ENCODE measurements around the gene KDM4D.
"Not testable (repeated sequence)": the region's sequence is repeated elsewhere in the genome, so short reads cannot be mapped to it uniquely, and the experiment has no call there.

The KDM4D gene

GRCh38 chr11:94958121-94958696 is 15.3 kb upstream of the KDM4D start:
- DNase-seq = no peak

- DNase-seq = no peak
These were observed 14.3 kb upstream of the KDM4D start for GRCh38 chr11:94959179-94959578.

GRCh38 chr11:94960488-94960887 is 13.0 kb upstream of the KDM4D start:
- no peak for DNase-seq

- no peak for DNase-seq
These were observed 12.3 kb upstream of the KDM4D start for GRCh38 chr11:94961255-94961654.

GRCh38 chr11:94964934-94965333 is 8.6 kb upstream of the KDM4D start:
- no peak for DNase-seq

GRCh38 chr11:94968334-94968958 is 5.1 kb upstream of the KDM4D start:
- DNase-seq = peak; percentile 45

GRCh38 chr11:94972700-94973098 is 810 bp upstream of the KDM4D start:
- DNase-seq = no peak

- no peak for DNase-seq
These were observed 669 bp downstream of the KDM4D start for GRCh38 chr11:94974178-94974577.

- no peak for DNase-seq
These were observed 2.1 kb downstream of the KDM4D start for GRCh38 chr11:94975599-94975998.

GRCh38 chr11:94987378-94987777 is 13.9 kb downstream of the KDM4D start:
- no peak for DNase-seq

GRCh38 chr11:94988748-94989147 is 15.2 kb downstream of the KDM4D start:
- DNase-seq = no peak

GRCh38 chr11:94993400-94993943 is 20.0 kb downstream of the KDM4D start:
- no peak for DNase-seq

- DNase-seq = no peak
These were observed 23.9 kb downstream of the KDM4D start for GRCh38 chr11:94997437-94997836.

- no peak for DNase-seq
These were observed 24.8 kb downstream of the KDM4D start for GRCh38 chr11:94998285-94998684.

GRCh38 chr11:95003716-95004115 is 30.2 kb downstream of the KDM4D start:
- DNase-seq = peak; percentile 9

GRCh38 chr11:95005642-95006041 is 32.1 kb downstream of the KDM4D start:
- DNase-seq = no peak

GRCh38 chr11:95011376-95011775 is 37.9 kb downstream of the KDM4D start:
- no peak for DNase-seq

GRCh38 chr11:95014184-95014821 is 40.8 kb downstream of the KDM4D start:
- DNase-seq = no peak

GRCh38 chr11:95016139-95016538 is 42.6 kb downstream of the KDM4D start:
- DNase-seq = no peak

GRCh38 chr11:95021468-95021867 is 48.0 kb downstream of the KDM4D start:
- DNase-seq = not testable (repeated sequence)

- DNase-seq = no peak
These were observed 51.4 kb downstream of the KDM4D start, which contains the start of gene KDM4E for GRCh38 chr11:95024958-95025357. Gene KDM4E, plus strand, starts transcription at chr11:95025258. Its CDS starts 300 bp downstream, at chr11:95025558.

- not testable (repeated sequence) for DNase-seq
These were observed 52.1 kb downstream of the KDM4D start for GRCh38 chr11:95025594-95025993.

GRCh38 chr11:95028357-95028756 is 54.8 kb downstream of the KDM4D start:
- DNase-seq = peak; percentile 2

GRCh38 chr11:95033051-95033450 is 59.5 kb downstream of the KDM4D start:
- DNase-seq = no peak

Data from inflammatory macrophage treated with lipopolysaccharide for 4 hours (primary cell).